Loucy (cell line): ENCODE measurements around the gene CCDC57.

Experiments used
- H2AFZ ChIP-seq: fragments of 200-600 bp; sonication (generic); 2 replicates; pipeline ENCODE4 v1.6.0; 2016; ENCODE audit warnings: antibody characterized with exemption, mild to moderate bottlenecking, low read length, moderate library complexity
- H3F3A ChIP-seq: fragments of 200-600 bp; 2 replicates; pipeline ENCODE4 v1.6.0; 2016; ENCODE audit warnings: antibody characterized with exemption, low read depth, mild to moderate bottlenecking
- H3K27me3 ChIP-seq: fragments of 200-600 bp; sonication (generic); 2 replicates; pipeline ENCODE4 v1.6.1; 2014; ENCODE audit warnings: low read length, mild to moderate bottlenecking; ENCODE audit not compliant: insufficient read depth, poor library complexity, severe bottlenecking
- H3K36me3 ChIP-seq: fragments of 200-600 bp; sonication (generic); 2 replicates; pipeline ENCODE4 v1.6.1; 2016; ENCODE audit warnings: low read length; ENCODE audit not compliant: insufficient read depth
- H3K4me1 ChIP-seq: fragments of 200-600 bp; sonication (generic); 2 replicates; pipeline ENCODE4 v1.5.1; 2014; ENCODE audit warnings: low read length, mild to moderate bottlenecking; ENCODE audit not compliant: insufficient read depth, poor library complexity, severe bottlenecking
- H3K4me2 ChIP-seq: fragments of 200-600 bp; sonication (generic); 2 replicates; pipeline ENCODE4 v1.6.0; 2014; ENCODE audit warnings: antibody characterized with exemption, low read length, low read depth, mild to moderate bottlenecking; ENCODE audit not compliant: poor library complexity, severe bottlenecking
- H3K4me3 ChIP-seq: fragments of 200-600 bp; sonication (generic); 2 replicates; pipeline ENCODE4 v1.5.1; 2014; ENCODE audit warnings: low read length, mild to moderate bottlenecking, mixed read lengths; ENCODE audit not compliant: poor library complexity, severe bottlenecking
- H3K79me2 ChIP-seq: fragments of 200-600 bp; sonication (generic); 2 replicates; pipeline ENCODE4 v1.6.1; 2014; ENCODE audit warnings: low read length; ENCODE audit not compliant: insufficient read depth
- H3K9ac ChIP-seq: fragments of 200-600 bp; sonication (generic); 2 replicates; pipeline ENCODE4 v1.6.0; 2014; ENCODE audit warnings: mild to moderate bottlenecking, low read depth, low read length, moderate library complexity; ENCODE audit not compliant: poor library complexity, severe bottlenecking
- H3K9me2 ChIP-seq: fragments of 200-600 bp; sonication (generic); replicated peaks from 2 replicates; pipeline ENCODE4 v1.6.1; 2016; ENCODE audit warnings: low read depth, low read length, mixed read lengths
- H3K9me3 ChIP-seq: fragments of 200-600 bp; sonication (generic); 2 replicates; pipeline ENCODE4 v1.6.1; 2014; ENCODE audit warnings: mild to moderate bottlenecking, antibody characterized with exemption, low read length, low read depth; ENCODE audit not compliant: insufficient read depth
- H4K20me1 ChIP-seq: fragments of 200-600 bp; sonication (generic); 2 replicates; pipeline ENCODE4 v1.6.0; 2014; ENCODE audit warnings: antibody characterized with exemption, low read length, mild to moderate bottlenecking; ENCODE audit not compliant: insufficient read depth, poor library complexity, severe bottlenecking
- CTCF ChIP-seq: fragments of 200-600 bp; sonication (generic); conservative IDR thresholded peaks from 2 replicates; pipeline ENCODE4 v1.5.1; 2014; ENCODE audit warnings: mild to moderate bottlenecking, antibody characterized with exemption, low read length
- EZH2phosphoT487 ChIP-seq: fragments of 200-600 bp; IDR thresholded peaks from 2 replicates; pipeline ENCODE4 v1.6.1; 2018; ENCODE audit warnings: antibody characterized with exemption, mild to moderate bottlenecking, moderate library complexity, borderline replicate concordance

CCDC57 gene

GRCh38 chr17:82217120-82217529, 4.5 kb upstream of the CCDC57 start:
- H4K20me1 ChIP-seq: no peaks in the 10 kb centered on the region
- H3K27me3 ChIP-seq: no peaks in the 10 kb centered on the region
- H3K36me3 ChIP-seq: no peaks in the 10 kb centered on the region
- no peaks in the 10 kb centered on the region for H3K79me2 ChIP-seq
- H3K9me3 ChIP-seq: no peaks in the 10 kb centered on the region
- H3K4me1 ChIP-seq: peaks cover 29% of the 10 kb centered on the region
- TF ChIP-seq EZH2phosphoT487 (no peak), CTCF (no peak)
- 0 out of 2 replicates have a peak, but pooled peaks cover 3% of the 10 kb centered on the region for H3F3A ChIP-seq
- no peak overlapping the region for H3K4me2 ChIP-seq
- H3K9ac ChIP-seq: no peak overlapping the region
- no peaks in the 10 kb centered on the region for H3K9me2 ChIP-seq
- H2AFZ ChIP-seq: no peak overlapping the region
- H3K4me3 ChIP-seq: no peak overlapping the region

GRCh38 chr17:82216301-82217119, 3.9 kb upstream of the CCDC57 start:
- H3F3A ChIP-seq: 0 out of 2 replicates have a peak, but pooled peaks cover 3% of the 10 kb centered on the region
- no peak overlapping the region for H2AFZ ChIP-seq
- H3K9me2 ChIP-seq: no peaks in the 10 kb centered on the region
- peaks cover 6% of the 10 kb centered on the region; the same call in 1 of the 2 replicates for H3K79me2 ChIP-seq
- no peak for TF ChIP-seq CTCF
- no peak for TF ChIP-seq EZH2phosphoT487
- H4K20me1 ChIP-seq: no peaks in the 10 kb centered on the region
- no peak overlapping the region for H3K4me3 ChIP-seq
- no peaks in the 10 kb centered on the region for H3K36me3 ChIP-seq
- no peaks in the 10 kb centered on the region for H3K9me3 ChIP-seq
- H3K27me3 ChIP-seq: no peaks in the 10 kb centered on the region
- H3K4me2 ChIP-seq: no peak overlapping the region
- peaks cover 34% of the 10 kb centered on the region for H3K4me1 ChIP-seq
- no peak overlapping the region for H3K9ac ChIP-seq

GRCh38 chr17:82215972-82216300, 3.3 kb upstream of the CCDC57 start:
- Histone ChIP-seq H3K4me3 (no peak overlapping the region), H3K4me1 (peaks cover 39% of the 10 kb centered on the region), H3K27me3 (no peaks in the 10 kb centered on the region), H3K4me2 (no peak overlapping the region), H4K20me1 (no peaks in the 10 kb centered on the region), H3K79me2 (peaks cover 11% of the 10 kb centered on the region; the same call in 1 of the 2 replicates), H3K9ac (no peak overlapping the region), H3K9me2 (no peaks in the 10 kb centered on the region), H3K36me3 (no peaks in the 10 kb centered on the region), H3K9me3 (no peaks in the 10 kb centered on the region), H3F3A (0 out of 2 replicates have a peak, but pooled peaks cover 3% of the 10 kb centered on the region), H2AFZ (no peak overlapping the region)
- TF ChIP-seq CTCF (no peak), EZH2phosphoT487 (no peak)
